ENCODE data around the gene TMEM204.
A peak's percentile ranks its signal among the peaks of the same experiment; 100 is the strongest.

The TMEM204 gene

DNA sequence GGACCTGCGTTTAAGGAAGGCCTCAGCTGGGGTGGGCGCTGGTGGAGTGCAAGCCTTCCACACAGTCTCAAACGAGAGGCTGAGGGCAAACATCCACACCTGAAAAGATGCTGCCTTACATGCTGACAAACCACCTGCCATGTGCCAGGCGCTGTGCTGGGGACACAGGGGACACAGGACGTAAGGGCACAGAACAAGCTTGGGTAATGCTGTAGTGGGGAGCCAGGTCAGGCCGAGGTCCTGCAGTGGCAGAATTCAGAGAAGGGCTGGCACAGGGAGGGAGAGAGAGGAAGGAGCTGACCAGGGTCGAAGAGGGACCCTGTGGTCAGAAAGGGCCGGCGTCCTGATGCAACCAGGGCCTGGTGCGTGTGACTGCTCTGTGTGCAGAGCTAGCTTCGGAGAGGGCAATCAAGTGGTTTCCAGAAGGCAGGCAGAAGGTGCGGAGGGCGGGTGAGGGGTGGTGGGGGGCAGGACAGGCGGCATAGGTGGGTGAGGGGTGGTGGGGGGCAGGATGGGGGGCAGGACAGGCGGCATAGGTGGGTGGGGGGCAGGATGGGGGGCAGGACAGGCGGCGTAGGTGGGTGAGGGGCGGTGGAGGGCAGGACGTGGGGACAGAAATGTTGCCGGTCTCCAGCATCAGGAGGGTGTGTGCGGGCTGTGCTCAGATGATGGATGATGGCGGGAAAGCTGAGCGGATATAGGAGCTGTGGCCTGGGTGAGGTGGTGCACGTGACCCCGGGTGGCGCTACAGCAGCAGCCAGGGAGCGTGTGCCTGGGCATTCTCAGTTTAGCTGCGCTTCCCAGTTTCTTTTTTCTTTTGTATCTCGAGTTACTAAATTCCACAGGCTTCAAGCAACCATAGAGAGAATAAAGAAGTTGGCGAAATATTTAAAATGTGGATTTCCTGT is 21.6 kb upstream of the TMEM204 start:
- POLR2A ChIA-PET, result interaction anchor here (0.8 kb wide), 1 partner anchor 22 kb away, joined by 3 read pairs; no protein-coding TSS in a partner anchor
- H3K27me3 ChIP-seq (replicated peaks in 2 of 5; ENCODE audit: control insufficient read depth in 4 of 5, insufficient read depth in 5 of 5, low read length in 4 of 5), result no peaks in the 10 kb centered on the region
- no peak overlapping the region for H3K27ac ChIP-seq (ENCODE audit: insufficient read depth in 1 of 2, low read depth in 1 of 2, low read length in 2 of 2, poor library complexity in 1 of 2, severe bottlenecking in 2 of 2)
- H3K4me3 ChIP-seq (ENCODE audit: control insufficient read depth in 1 of 7, extremely low read depth in 1 of 7, insufficient read depth in 4 of 7, low read depth in 2 of 7, low read length in 6 of 7), result peak overlapping the region in 1 of 7 experiments; percentile 53
- H3K36me3 ChIP-seq (ENCODE audit: control insufficient read depth in 4 of 4, insufficient read depth in 4 of 4, low read length in 3 of 4), result peaks cover 2 to 52% (median 22%) of the 10 kb centered on the region in 4 experiments
- H3K9me3 ChIP-seq (ENCODE audit: control extremely low read depth in 1 of 5, control insufficient read depth in 4 of 5, insufficient read depth in 2 of 5, low read depth in 1 of 5, low read length in 4 of 5), result peaks cover 0 to 13% (median 3%) of the 10 kb centered on the region in 5 experiments
- DNase-seq, result peak in 1 of 3 donors; percentile 26
- 89% methylated on average over 18 of the region's 30 CpGs for WGBS (ENCODE audit: insufficient coverage)
- H3K4me1 ChIP-seq (ENCODE audit: control extremely low read depth in 1 of 4, control insufficient read depth in 4 of 4, insufficient read depth in 4 of 4, low read length in 3 of 4), result no peaks in the 10 kb centered on the region
- CTCF ChIA-PET, result interaction anchor here (0.8 kb wide), 1 partner anchor 27 kb away, joined by 4 read pairs; no protein-coding TSS in a partner anchor

DNA sequence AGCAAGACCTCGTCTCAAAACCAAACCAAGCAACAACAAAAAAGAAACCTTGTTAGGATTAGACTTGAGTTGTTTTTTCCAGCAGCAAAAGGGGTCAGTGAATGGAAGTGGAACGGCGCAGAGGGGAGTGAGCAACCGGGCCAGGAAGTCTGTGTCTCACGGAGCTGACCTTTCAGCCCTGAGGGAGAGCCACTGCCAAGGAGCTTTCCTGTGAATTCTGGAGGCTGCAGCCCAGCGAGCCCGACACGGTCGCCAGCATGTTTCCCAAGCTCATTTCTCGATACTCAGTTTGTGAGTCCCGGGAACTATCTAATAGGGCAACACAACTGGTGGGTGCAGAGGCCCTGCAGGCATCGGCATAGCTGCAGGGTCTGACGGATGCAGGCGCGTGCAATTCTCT is 20.7 kb upstream of the TMEM204 start:
- no peak for DNase-seq
- no peak overlapping the region for H3K27ac ChIP-seq (ENCODE audit: insufficient read depth in 1 of 2, low read depth in 1 of 2, low read length in 2 of 2, poor library complexity in 1 of 2, severe bottlenecking in 2 of 2)
- POLR2A ChIA-PET, result no interaction called here
- no peak overlapping the region for H3K4me3 ChIP-seq (ENCODE audit: control insufficient read depth in 1 of 7, extremely low read depth in 1 of 7, insufficient read depth in 4 of 7, low read depth in 2 of 7, low read length in 6 of 7)
- no peaks in the 10 kb centered on the region for H3K27me3 ChIP-seq (replicated peaks in 2 of 5; ENCODE audit: control insufficient read depth in 4 of 5, insufficient read depth in 5 of 5, low read length in 4 of 5)
- no peaks in the 10 kb centered on the region for H3K4me1 ChIP-seq (ENCODE audit: control extremely low read depth in 1 of 4, control insufficient read depth in 4 of 4, insufficient read depth in 4 of 4, low read length in 3 of 4)
- CTCF ChIA-PET, result no interaction called here
- 99% methylated on average over 14 of the region's 15 CpGs for WGBS (ENCODE audit: insufficient coverage)
- H3K9me3 ChIP-seq (ENCODE audit: control extremely low read depth in 1 of 5, control insufficient read depth in 4 of 5, insufficient read depth in 2 of 5, low read depth in 1 of 5, low read length in 4 of 5), result peaks cover 0 to 13% (median 3%) of the 10 kb centered on the region in 5 experiments
- H3K36me3 ChIP-seq (ENCODE audit: control insufficient read depth in 4 of 4, insufficient read depth in 4 of 4, low read length in 3 of 4), result peaks cover 0 to 44% (median 19%) of the 10 kb centered on the region in 4 experiments

DNA sequence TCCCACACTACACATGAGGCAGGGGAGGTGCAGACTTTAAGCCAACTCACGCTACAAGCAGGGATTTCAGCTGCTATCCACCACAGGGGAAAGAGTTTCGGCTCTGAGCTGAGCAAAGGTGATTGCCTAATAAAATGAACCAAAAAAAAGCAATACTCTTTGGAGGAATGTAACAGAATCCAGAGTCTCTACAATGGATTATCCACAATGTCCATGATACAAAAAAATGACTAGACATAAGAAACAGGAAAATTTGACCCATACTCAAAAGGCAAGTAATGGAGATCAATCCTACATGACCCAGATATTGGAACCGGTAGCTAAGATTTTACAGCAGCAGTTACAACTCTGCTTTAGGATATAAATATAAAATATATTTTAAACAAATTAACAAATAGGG is 19.0 kb upstream of the TMEM204 start:
- H3K36me3 ChIP-seq (ENCODE audit: control insufficient read depth in 4 of 4, insufficient read depth in 4 of 4, low read length in 3 of 4), result peaks cover 0 to 38% (median 14%) of the 10 kb centered on the region in 4 experiments
- peaks cover 0 to 13% (median 3%) of the 10 kb centered on the region in 5 experiments for H3K9me3 ChIP-seq (ENCODE audit: control extremely low read depth in 1 of 5, control insufficient read depth in 4 of 5, insufficient read depth in 2 of 5, low read depth in 1 of 5, low read length in 4 of 5)
- CTCF ChIA-PET, result interaction anchor here (1.8 kb wide), 1 partner anchor 24 kb away, joined by 3 read pairs; no protein-coding TSS in a partner anchor
- DNase-seq, result no peak
- no peaks in the 10 kb centered on the region for H3K4me1 ChIP-seq (ENCODE audit: control extremely low read depth in 1 of 4, control insufficient read depth in 4 of 4, insufficient read depth in 4 of 4, low read length in 3 of 4)
- POLR2A ChIA-PET, result no interaction called here
- no peak overlapping the region for H3K4me3 ChIP-seq (ENCODE audit: control insufficient read depth in 1 of 7, extremely low read depth in 1 of 7, insufficient read depth in 4 of 7, low read depth in 2 of 7, low read length in 6 of 7)
- H3K27me3 ChIP-seq (replicated peaks in 2 of 5; ENCODE audit: control insufficient read depth in 4 of 5, insufficient read depth in 5 of 5, low read length in 4 of 5), result no peaks in the 10 kb centered on the region
- no peak overlapping the region for H3K27ac ChIP-seq (ENCODE audit: insufficient read depth in 1 of 2, low read depth in 1 of 2, low read length in 2 of 2, poor library complexity in 1 of 2, severe bottlenecking in 2 of 2)
- 100% methylated on average over 2 of the region's 3 CpGs for WGBS (ENCODE audit: insufficient coverage)

DNA sequence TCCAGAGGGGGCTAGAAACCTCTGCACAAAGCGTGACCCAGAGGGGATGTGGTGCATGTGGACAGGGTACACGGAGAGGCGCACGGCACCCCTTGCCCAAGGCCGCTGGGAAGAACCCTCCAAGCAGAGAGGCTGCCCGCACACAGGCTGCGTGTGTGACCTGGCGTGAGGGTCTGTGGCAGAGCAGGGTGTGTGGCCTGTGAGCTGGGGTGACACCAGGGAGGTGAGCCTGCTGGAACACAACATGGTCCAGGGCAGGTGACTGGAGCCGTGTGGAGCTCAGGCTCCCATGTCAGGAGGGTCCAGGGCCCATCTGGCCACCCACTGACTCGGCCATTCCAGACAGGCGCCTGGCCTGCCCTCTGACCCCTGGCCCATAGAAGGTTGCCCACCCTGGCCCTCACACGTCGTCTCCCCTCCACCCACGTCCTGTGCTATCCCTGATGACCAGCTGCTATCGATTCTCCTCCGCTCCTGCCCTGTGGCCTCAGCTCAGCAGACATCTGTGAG is 14.8 kb upstream of the TMEM204 start:
- Histone ChIP-seq H3K36me3 (ENCODE audit: control insufficient read depth in 4 of 4, insufficient read depth in 4 of 4, low read length in 3 of 4) (peaks cover 0 to 31% (median 9%) of the 10 kb centered on the region in 4 experiments), H3K4me3 (ENCODE audit: control insufficient read depth in 1 of 7, extremely low read depth in 1 of 7, insufficient read depth in 4 of 7, low read depth in 2 of 7, low read length in 6 of 7) (no peak overlapping the region), H3K4me1 (ENCODE audit: control extremely low read depth in 1 of 4, control insufficient read depth in 4 of 4, insufficient read depth in 4 of 4, low read length in 3 of 4) (no peaks in the 10 kb centered on the region), H3K27me3 (replicated peaks in 2 of 5; ENCODE audit: control insufficient read depth in 4 of 5, insufficient read depth in 5 of 5, low read length in 4 of 5) (no peaks in the 10 kb centered on the region), H3K27ac (ENCODE audit: insufficient read depth in 1 of 2, low read depth in 1 of 2, low read length in 2 of 2, poor library complexity in 1 of 2, severe bottlenecking in 2 of 2) (no peak overlapping the region), H3K9me3 (ENCODE audit: control extremely low read depth in 1 of 5, control insufficient read depth in 4 of 5, insufficient read depth in 2 of 5, low read depth in 1 of 5, low read length in 4 of 5) (peaks cover 0 to 11% (median 3%) of the 10 kb centered on the region in 5 experiments)
- no peak for DNase-seq
- ChIA-PET CTCF (interaction anchor here (1.2 kb wide), 2 partner anchors 9 to 20 kb away, joined by 3 read pairs; no protein-coding TSS in a partner anchor), POLR2A (no interaction called here)
- 98% methylated on average over 13 of the region's 16 CpGs for WGBS (ENCODE audit: insufficient coverage)

DNA sequence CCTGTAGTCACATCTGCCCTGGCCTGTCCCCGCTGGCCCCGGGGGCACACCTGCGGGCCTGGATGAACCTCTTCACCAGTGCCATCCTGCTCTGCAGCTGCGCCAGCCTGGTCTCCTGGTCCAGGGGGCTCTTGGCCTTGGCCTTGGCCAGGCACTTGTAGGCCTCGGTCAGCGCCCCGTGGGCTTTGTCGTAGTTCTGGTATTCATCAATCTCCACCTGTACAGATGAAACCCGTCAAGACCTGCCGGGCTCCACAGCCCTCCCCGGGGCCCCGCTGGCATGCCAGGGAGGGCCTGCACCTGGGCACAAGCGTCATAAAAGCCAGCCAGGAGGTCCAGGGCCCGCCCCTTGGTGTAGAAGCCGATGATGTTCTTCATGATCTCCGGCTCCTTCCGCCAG is 13.6 kb upstream of the TMEM204 start:
- ChIA-PET POLR2A (no interaction called here), CTCF (no interaction called here)
- Histone ChIP-seq H3K36me3 (ENCODE audit: control insufficient read depth in 4 of 4, insufficient read depth in 4 of 4, low read length in 3 of 4) (peaks cover 0 to 27% (median 10%) of the 10 kb centered on the region in 4 experiments), H3K4me3 (ENCODE audit: control insufficient read depth in 1 of 7, extremely low read depth in 1 of 7, insufficient read depth in 4 of 7, low read depth in 2 of 7, low read length in 6 of 7) (no peak overlapping the region), H3K27me3 (replicated peaks in 2 of 5; ENCODE audit: control insufficient read depth in 4 of 5, insufficient read depth in 5 of 5, low read length in 4 of 5) (no peaks in the 10 kb centered on the region), H3K9me3 (ENCODE audit: control extremely low read depth in 1 of 5, control insufficient read depth in 4 of 5, insufficient read depth in 2 of 5, low read depth in 1 of 5, low read length in 4 of 5) (peaks cover 0 to 6% (median 0%) of the 10 kb centered on the region in 5 experiments), H3K4me1 (ENCODE audit: control extremely low read depth in 1 of 4, control insufficient read depth in 4 of 4, insufficient read depth in 4 of 4, low read length in 3 of 4) (no peaks in the 10 kb centered on the region), H3K27ac (ENCODE audit: insufficient read depth in 1 of 2, low read depth in 1 of 2, low read length in 2 of 2, poor library complexity in 1 of 2, severe bottlenecking in 2 of 2) (no peak overlapping the region)
- no peak for DNase-seq
- 95% methylated on average over 14 of the region's 17 CpGs for WGBS (ENCODE audit: insufficient coverage)

DNA sequence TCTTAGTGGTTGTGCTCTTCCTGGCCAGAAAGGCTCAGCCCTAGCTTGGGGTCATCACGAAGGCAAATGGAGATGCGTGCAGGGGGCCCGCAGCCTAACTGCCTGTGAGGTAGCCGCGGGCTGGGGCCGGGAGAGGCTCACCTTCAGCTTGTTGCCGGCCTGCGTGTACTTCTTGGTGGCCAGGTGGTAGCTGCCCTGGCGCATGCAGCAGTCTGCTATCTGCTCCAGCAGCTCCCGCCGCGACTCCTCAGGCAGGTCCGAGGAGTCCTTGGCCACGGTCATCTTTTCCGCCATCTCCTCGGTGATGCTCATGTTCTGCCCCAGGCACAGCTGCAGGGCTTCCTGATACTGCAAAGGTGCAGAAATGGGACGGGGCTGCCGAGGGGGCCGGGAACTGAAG is 13.0 kb upstream of the TMEM204 start:
- Histone ChIP-seq H3K4me1 (ENCODE audit: control extremely low read depth in 1 of 4, control insufficient read depth in 4 of 4, insufficient read depth in 4 of 4, low read length in 3 of 4) (no peaks in the 10 kb centered on the region), H3K4me3 (ENCODE audit: control insufficient read depth in 1 of 7, extremely low read depth in 1 of 7, insufficient read depth in 4 of 7, low read depth in 2 of 7, low read length in 6 of 7) (no peak overlapping the region), H3K27ac (ENCODE audit: insufficient read depth in 1 of 2, low read depth in 1 of 2, low read length in 2 of 2, poor library complexity in 1 of 2, severe bottlenecking in 2 of 2) (no peak overlapping the region), H3K36me3 (ENCODE audit: control insufficient read depth in 4 of 4, insufficient read depth in 4 of 4, low read length in 3 of 4) (peaks cover 0 to 25% (median 10%) of the 10 kb centered on the region in 4 experiments), H3K27me3 (replicated peaks in 2 of 5; ENCODE audit: control insufficient read depth in 4 of 5, insufficient read depth in 5 of 5, low read length in 4 of 5) (no peaks in the 10 kb centered on the region), H3K9me3 (ENCODE audit: control extremely low read depth in 1 of 5, control insufficient read depth in 4 of 5, insufficient read depth in 2 of 5, low read depth in 1 of 5, low read length in 4 of 5) (peaks cover 0 to under 1% (median 0%) of the 10 kb centered on the region in 5 experiments)
- WGBS (ENCODE audit: insufficient coverage), result 99% methylated on average over 18 of the region's 19 CpGs
- CTCF ChIA-PET, result no interaction called here
- no peak for DNase-seq
- POLR2A ChIA-PET, result no interaction called here

Measured in common myeloid progenitor, CD34-positive (primary cell).